ENCODE data around the gene SLC11A2. TPM values are rescaled to one million over a fixed set of nuclear protein-coding genes. Genes with fewer than 3 reads are reported as not detected.
"Not testable (repeated sequence)": the region's sequence is repeated elsewhere in the genome, so short reads cannot be mapped to it uniquely, and the experiment has no call there.

SLC11A2 gene
- total RNA-seq, 2 donors from 2014 or later: 55.1 to 58.7 TPM

GRCh38 chr12:50960130-50960529 lies 66.1 kb downstream of the SLC11A2 start:
- intact Hi-C loops (cut with DNase I): no loop called here
- DNase-seq (ENCODE audit: low spot score): no peak

GRCh38 chr12:50955697-50956096 lies 70.5 kb downstream of the SLC11A2 start:
- DNase-seq (ENCODE audit: low spot score): no peak
- intact Hi-C loops (cut with DNase I): no loop called here

- intact Hi-C loops (cut with DNase I): no loop called here
- DNase-seq (ENCODE audit: low spot score): no peak
Measured at GRCh38 chr12:50955288-50955687, 70.9 kb downstream of the SLC11A2 start.

DNA sequence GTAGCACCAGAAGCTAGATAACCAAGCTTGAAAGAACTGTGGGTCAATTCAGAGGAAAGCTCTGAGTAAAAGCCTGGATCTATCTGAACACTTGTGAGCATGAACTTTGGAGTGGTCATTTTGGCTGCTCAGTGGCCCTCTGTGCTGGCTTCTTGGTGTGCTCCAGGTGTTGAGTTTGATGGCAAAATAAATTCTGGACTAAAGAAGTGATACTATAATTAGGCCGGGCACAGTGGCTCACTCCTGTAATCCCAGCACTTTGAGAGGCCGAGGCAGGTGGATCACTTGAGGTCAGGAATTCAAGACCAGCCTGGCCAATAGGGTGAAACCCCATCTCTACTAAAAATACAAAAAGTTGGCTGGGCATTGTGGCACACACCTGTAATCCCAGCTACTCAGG lies 71.4 kb downstream of the SLC11A2 start:
- intact Hi-C loops (cut with DNase I): not testable (repeated sequence)

GRCh38 chr12:50953047-50953446 lies 73.1 kb downstream of the SLC11A2 start:
- intact Hi-C loops (cut with DNase I): no loop called here
- no peak for DNase-seq (ENCODE audit: low spot score)

More for the DNA sequence above, 71.4 kb downstream of the SLC11A2 start:
- not testable (repeated sequence) for DNase-seq (ENCODE audit: low spot score)

- intact Hi-C loops (cut with DNase I): no loop called here
Measured at GRCh38 chr12:50952510-50952909, 73.7 kb downstream of the SLC11A2 start, which contains the start of gene HIGD1C. Gene HIGD1C (plus strand): TSS chr12:50952544. CDS start chr12:50953999, 1,455 bp downstream.

DNA sequence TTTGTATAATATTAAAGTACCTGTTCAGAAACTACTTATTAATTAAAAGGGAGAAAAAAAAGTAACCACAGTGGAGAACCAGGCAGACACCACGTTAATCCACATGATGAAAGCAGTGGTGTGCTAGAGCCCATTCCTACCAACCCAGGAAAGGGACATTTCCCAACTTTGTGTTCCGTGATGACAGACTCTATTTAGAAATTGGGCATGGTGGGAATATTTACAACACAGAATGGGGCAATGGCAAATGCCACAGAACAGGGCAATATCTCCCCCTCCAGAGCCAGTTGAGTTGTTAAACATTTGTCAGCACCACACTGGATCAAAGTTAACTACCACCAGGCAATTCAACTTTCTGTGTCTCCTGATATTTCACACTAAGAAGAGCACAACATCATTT lies 75.1 kb downstream of the SLC11A2 start:
- intact Hi-C loops (cut with DNase I): no loop called here
- DNase-seq (ENCODE audit: low spot score): no peak

More at GRCh38 chr12:50952510-50952909, 73.7 kb downstream of the SLC11A2 start, which contains the start of gene HIGD1C:
- no peak for DNase-seq (ENCODE audit: low spot score)

DNA sequence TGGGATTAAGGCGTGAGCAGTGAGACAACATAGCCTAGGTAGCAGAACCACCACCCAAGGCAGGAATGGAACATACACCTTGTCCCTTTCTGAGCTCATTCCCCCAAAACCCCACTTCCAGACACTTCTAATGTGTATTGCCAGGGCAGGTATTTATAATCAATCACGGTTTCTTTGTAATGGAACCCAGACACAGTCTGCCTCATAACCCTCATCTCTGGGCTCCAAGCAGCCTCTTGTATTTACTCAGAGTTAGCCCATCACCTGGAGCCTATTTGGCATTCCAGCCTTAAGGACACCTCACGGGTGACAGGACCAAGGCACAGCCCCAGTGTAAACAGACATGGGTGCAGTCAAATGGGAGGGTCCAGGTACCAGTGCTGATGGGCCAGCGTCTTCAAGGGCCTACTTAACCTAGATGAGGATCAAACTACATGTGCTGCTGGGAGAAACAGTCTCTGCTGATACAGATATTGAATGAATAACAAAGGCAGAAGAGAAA lies 76.3 kb downstream of the SLC11A2 start:
- DNase-seq (ENCODE audit: low spot score): no peak
- intact Hi-C loops (cut with DNase I): no loop called here

DNA sequence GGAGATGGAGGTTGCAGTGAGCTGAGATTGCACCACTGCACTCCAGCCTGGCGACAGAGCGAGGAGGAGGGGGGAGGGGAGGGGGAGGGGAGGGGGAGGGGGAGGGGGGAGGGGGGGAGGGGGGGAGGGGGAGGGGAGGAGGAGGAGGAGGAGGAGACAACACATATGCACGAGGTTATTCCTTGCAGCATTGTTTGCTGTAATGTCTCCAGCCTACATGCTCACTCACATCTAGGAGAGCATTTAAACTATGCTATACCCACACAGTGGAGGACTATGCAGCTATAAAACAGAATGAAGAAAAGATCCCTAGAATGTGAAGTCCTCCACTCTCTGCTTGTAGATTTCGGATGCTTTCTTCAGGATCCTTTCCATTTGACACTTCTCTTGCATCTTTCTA lies 77.4 kb downstream of the SLC11A2 start:
- intact Hi-C loops (cut with DNase I): no loop called here
- DNase-seq (ENCODE audit: low spot score): no peak

GRCh38 chr12:50947933-50948626 lies 78.1 kb downstream of the SLC11A2 start:
- no peak for DNase-seq (ENCODE audit: low spot score)
- intact Hi-C loops (cut with DNase I): no loop called here

- DNase-seq (ENCODE audit: low spot score): no peak
- intact Hi-C loops (cut with DNase I): loop anchor here in 1 of 2 donors (5.0 kb wide), 1 partner anchor 45 kb away; no protein-coding TSS in a partner anchor
Measured at GRCh38 chr12:50937653-50938052, 88.5 kb downstream of the SLC11A2 start.

DNA sequence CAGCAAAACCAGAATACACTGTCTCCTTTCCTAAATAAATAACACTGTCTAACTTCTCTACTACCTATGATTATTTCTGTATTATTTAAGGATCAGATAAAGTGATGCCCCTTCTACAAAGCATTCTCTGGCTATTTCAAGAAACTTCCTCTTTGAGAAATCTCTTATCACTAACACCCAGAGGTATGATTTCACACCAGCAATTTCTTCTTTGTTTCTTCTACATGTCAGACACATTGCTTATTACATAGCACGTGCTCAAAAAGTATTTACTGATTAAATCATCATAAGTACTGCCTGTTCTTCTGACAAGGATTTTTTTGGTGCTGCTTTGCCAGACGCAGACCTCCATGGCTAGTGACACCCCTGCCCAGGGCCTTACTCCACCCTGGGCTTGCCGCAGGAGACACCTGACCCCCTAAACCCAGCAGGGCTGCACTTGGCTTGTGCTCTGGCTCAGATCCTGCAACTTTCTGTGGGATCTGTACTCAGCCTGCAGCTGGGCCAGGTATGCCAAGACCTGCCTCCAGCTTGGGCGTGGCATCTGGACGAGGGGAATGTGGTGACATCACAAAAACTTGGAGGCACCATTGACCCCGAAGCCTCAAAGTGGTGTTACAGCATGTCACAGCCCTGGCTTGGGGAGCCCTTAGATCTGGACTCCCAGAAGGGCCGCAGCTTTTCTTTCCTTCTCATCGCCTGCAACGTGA lies 89.2 kb downstream of the SLC11A2 start:
- no peak for DNase-seq (ENCODE audit: low spot score)
- intact Hi-C loops (cut with DNase I): loop anchor here in 1 of 2 donors (5.0 kb wide), 1 partner anchor 45 kb away; no protein-coding TSS in a partner anchor

DNA sequence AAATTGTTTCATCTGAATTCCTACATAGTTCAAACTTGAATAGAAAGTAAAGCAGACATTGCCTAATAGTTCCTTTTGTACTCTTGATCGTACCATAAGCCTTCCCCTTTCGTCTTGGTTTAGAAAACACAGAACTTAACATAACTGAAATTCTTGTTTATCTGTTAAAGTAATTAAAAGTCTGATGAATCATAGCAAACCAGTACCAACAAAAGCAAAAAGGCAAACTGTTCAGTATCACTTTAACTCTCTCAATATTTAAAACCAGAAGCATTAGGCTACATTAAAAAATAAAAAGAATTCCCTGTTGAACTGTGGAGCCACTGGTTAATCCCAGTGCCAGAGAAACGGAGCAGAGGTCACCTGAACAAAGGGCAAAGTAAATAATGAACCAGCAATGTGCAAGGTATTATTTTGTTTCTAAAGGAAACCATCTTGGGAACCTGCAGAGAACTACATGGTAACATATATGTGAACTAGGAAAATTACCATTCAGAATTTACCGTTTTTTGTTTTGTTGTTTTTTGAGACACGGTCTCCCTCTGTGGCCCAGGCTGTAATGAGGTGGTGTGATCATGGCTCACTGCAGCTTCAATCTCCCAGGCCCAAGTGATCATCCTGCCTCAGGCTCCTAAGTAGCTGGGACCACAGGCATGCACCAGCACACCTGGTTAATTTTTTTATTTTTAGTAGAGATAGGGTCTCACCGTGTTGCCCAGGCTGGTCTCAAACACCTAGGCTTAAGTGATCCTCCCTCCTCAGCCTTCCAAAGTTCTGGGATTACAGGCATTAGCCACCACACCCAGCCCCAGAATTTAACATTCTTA lies 91.0 kb downstream of the SLC11A2 start:
- no peak for DNase-seq (ENCODE audit: low spot score)
- intact Hi-C loops (cut with DNase I): loop anchor here in 1 of 2 donors (5.0 kb wide), 1 partner anchor 47 kb away; no protein-coding TSS in a partner anchor

DNA sequence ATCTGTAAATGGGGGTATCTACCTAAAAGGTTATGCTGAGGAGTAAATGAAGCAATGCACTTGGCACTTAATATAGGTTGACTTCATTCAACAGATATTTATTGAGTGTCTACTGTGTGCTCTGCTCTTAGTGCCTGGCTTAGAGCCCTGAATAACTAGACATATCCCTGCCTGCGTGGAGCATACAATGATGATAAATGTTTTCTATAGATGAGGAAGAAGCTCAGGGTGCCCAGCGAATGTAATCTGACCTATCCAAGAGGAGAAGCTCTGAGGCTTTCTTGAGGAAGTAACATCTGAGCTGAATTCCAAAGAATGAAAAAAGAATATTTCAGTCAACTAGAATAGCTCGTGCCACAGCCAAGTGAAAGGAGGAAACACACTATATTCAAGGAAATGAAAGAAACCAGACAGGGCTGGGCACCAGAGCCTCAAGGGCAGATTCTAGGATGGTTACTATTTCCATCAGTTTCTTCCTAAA lies 91.8 kb downstream of the SLC11A2 start:
- no peak for DNase-seq (ENCODE audit: low spot score)
- intact Hi-C loops (cut with DNase I): no loop called here

- no peak for DNase-seq (ENCODE audit: low spot score)
- intact Hi-C loops (cut with DNase I): no loop called here
Measured at GRCh38 chr12:50933459-50934124, 92.6 kb downstream of the SLC11A2 start.

DNA sequence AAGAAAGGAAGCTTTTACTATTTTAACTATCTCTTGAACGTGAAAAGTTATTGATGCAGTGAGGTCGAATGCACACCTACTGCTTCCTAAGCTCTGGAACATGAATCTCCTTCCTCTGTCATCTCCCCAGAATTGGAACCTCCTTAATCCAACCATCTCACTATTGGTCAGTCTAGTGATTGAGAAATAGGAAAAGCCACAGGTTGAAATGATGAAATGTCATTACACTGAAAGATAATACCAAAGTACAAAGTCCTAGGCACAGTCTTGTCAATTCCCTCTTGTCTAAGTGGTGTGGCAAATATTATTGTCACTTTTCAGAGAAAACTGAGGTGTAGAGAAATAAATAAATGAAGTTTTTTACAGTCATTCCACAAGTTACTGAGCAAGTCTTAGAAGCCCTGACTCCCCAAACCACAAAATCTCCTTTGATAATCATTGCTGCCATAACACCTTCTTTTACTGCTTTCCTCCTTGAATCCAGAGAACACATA lies 93.3 kb downstream of the SLC11A2 start:
- intact Hi-C loops (cut with DNase I): no loop called here
- no peak for DNase-seq (ENCODE audit: low spot score)

DNA sequence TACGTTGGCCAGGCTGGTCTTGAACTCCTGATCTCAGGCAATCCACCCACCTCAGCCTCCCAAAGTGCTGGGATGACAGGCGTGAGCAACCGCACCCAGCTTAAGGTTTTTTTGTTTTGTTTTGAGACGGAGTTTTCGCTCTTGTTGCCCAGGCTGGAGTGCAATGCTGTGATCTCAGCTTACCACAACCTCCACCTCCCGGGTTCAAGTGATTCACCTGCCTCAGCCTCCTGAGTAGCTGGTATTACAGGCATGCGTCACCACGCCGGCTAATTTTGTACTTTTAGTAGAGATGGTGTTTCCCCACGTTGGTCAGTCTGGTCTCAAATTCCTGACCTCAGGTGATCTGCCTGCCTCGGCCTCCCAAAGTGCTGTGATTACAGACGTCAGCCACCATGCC lies 95.7 kb downstream of the SLC11A2 start:
- DNase-seq (ENCODE audit: low spot score); intact Hi-C loops (cut with DNase I): not testable (repeated sequence)

- no peak for DNase-seq (ENCODE audit: low spot score)
- intact Hi-C loops (cut with DNase I): no loop called here
Measured at GRCh38 chr12:50929831-50930230, 96.4 kb downstream of the SLC11A2 start.

All from posterior vena cava (tissue), 2 donors.